ENCODE results near the gene CEBPA. TPM values are rescaled to one million over a fixed set of nuclear protein-coding genes. Genes with fewer than 3 reads are reported as not detected.

The CEBPA gene
- total and polyA plus RNA-seq, 2 experiments from 2014 or later, result 0.50 to 2.6 TPM

GRCh38 chr19:33275559-33275932 lies 26.8 kb downstream of the CEBPA start (continued):
- TF ChIP-seq REST (IDR thresholded peaks at IDR 0.05; ENCODE audit: unreplicated experiment), result no peak
- TF ChIP-seq CTCF (conservative IDR thresholded peaks at IDR 0.05; ENCODE audit: low read depth in 2 of 2), result no peak
- no peak for TF ChIP-seq ETS1 (IDR thresholded peaks at IDR 0.05)
- no peak for TF ChIP-seq EZH2 (IDR thresholded peaks at IDR 0.05; ENCODE audit: low read depth, unreplicated experiment)
- no peak for TF ChIP-seq EZH2phosphoT487 (IDR thresholded peaks at IDR 0.05; ENCODE audit: unreplicated experiment)
- no peak for TF ChIP-seq STAT1 (IDR thresholded peaks at IDR 0.05; ENCODE audit: unreplicated experiment)
- TF ChIP-seq CREB1 (CRISPR knock-in tag; IDR thresholded peaks at IDR 0.05; ENCODE audit: low read depth), result no peak
- no peak for TF ChIP-seq ZNF114 (CRISPR knock-in tag; IDR thresholded peaks at IDR 0.05)
- TF ChIP-seq JUNB (IDR thresholded peaks at IDR 0.05; ENCODE audit: unreplicated experiment), result no peak

- Histone ChIP-seq H3K27ac (ENCODE audit: low read depth) (no peak overlapping the region), H3K27me3 (ENCODE audit: insufficient read depth) (no peaks in the 10 kb centered on the region), H3K9me2 (ENCODE audit: insufficient read depth) (no peaks in the 10 kb centered on the region), H2AFZ (no peak overlapping the region), H3K4me2 (no peak overlapping the region), H3K4me3 (no peak overlapping the region), H3K79me2 (replicated peaks; ENCODE audit: insufficient read depth) (no peaks in the 10 kb centered on the region), H3K4me1 (ENCODE audit: insufficient read depth) (no peaks in the 10 kb centered on the region), H3K36me3 (ENCODE audit: insufficient read depth) (no peaks in the 10 kb centered on the region), H4K20me1 (replicated peaks; ENCODE audit: insufficient read depth) (no peaks in the 10 kb centered on the region), H3F3A (replicated peaks; ENCODE audit: low read depth) (no peaks in the 10 kb centered on the region)
- ATAC-seq, result peak; percentile 38
- H3K4me1 Mint-ChIP-seq, result peaks cover 16% of the 10 kb centered on the region
- DNase-seq (ENCODE audit: low spot score), result no peak
- H3K4me3 Mint-ChIP-seq, result no peak overlapping the region
- peaks cover 9% of the 10 kb centered on the region for H3K27me3 Mint-ChIP-seq (ENCODE audit: insufficient read depth, low read depth, poor library complexity)
- no peak overlapping the region for H3K27ac Mint-ChIP-seq
- no peaks in the 10 kb centered on the region for H3K9me3 Mint-ChIP-seq
- no peaks in the 10 kb centered on the region for H3K36me3 Mint-ChIP-seq (ENCODE audit: low read depth)
- TF ChIP-seq POLR2AphosphoS5 (IDR thresholded peaks at IDR 0.05; ENCODE audit: low read depth) (no peak), REST (IDR thresholded peaks at IDR 0.05; ENCODE audit: unreplicated experiment) (no peak), JUNB (IDR thresholded peaks at IDR 0.05; ENCODE audit: unreplicated experiment) (no peak), CREB1 (CRISPR knock-in tag; IDR thresholded peaks at IDR 0.05; ENCODE audit: low read depth) (no peak), CTCF (conservative IDR thresholded peaks at IDR 0.05; ENCODE audit: low read depth in 2 of 2) (no peak), STAT1 (IDR thresholded peaks at IDR 0.05; ENCODE audit: unreplicated experiment) (no peak), NANOG (IDR thresholded peaks at IDR 0.05; ENCODE audit: borderline replicate concordance) (no peak), ZNF331 (CRISPR knock-in tag; IDR thresholded peaks at IDR 0.05; ENCODE audit: low read depth) (no peak), ZNF114 (CRISPR knock-in tag; IDR thresholded peaks at IDR 0.05) (no peak)
Observed at GRCh38 chr19:33274663-33275558, 27.4 kb downstream of the CEBPA start.

Data from GM23338 (cell line).